Skeletal muscle tissue (tissue), 4 donors: ENCODE data around the gene IMMP2L. TPM values are rescaled to one million over a fixed set of nuclear protein-coding genes. Genes with fewer than 3 reads are reported as not detected.

Experiments used
- H3K27ac ChIP-seq: one replicate; pipeline ENCODE4 v1.7.0; 2013; ENCODE audit warnings: mild to moderate bottlenecking, low read depth, low read length, inconsistent platforms
- H3K27me3 ChIP-seq, 3 donors: one replicate each; pipeline ENCODE4 v1.7.0; 2013; ENCODE audit warnings: low read length in 3 of 3; ENCODE audit not compliant: control insufficient read depth in 3 of 3, insufficient read depth in 3 of 3
- H3K36me3 ChIP-seq, 3 donors: one replicate each; pipeline ENCODE4 v1.7.0; 2013; ENCODE audit warnings: low read length in 3 of 3; ENCODE audit not compliant: control insufficient read depth in 3 of 3, insufficient read depth in 3 of 3
- H3K4me1 ChIP-seq, 3 donors: one replicate each; pipeline ENCODE4 v1.7.0; 2013; ENCODE audit warnings: low read length in 3 of 3, mild to moderate bottlenecking in 3 of 3; ENCODE audit not compliant: control insufficient read depth in 3 of 3, insufficient read depth in 3 of 3
- H3K4me3 ChIP-seq, 3 donors: one replicate each; pipeline ENCODE4 v1.7.0; 2013; ENCODE audit warnings: low read length in 3 of 3
- H3K9ac ChIP-seq, 3 donors: one replicate each; pipeline ENCODE4 v1.7.0; 2013; ENCODE audit warnings: low read length in 3 of 3, mild to moderate bottlenecking in 3 of 3, moderate library complexity in 2 of 3, low read depth in 1 of 3
- H3K9me3 ChIP-seq, 3 donors: one replicate each; pipeline ENCODE4 v1.7.0; 2013; ENCODE audit warnings: low read length in 3 of 3; ENCODE audit not compliant: control insufficient read depth in 3 of 3
- total RNA-seq: library from RNA; depleted of rRNA; stranded (reverse); fragments of >200 nt; gene quantifications from one replicate; pipeline ENCODE4 v1.2.3, GENCODE V29; 2014
- donor health status: Osteomylitis.

IMMP2L gene
- total RNA-seq, 1 donor from 2014 or later: 15.7 TPM

DNA sequence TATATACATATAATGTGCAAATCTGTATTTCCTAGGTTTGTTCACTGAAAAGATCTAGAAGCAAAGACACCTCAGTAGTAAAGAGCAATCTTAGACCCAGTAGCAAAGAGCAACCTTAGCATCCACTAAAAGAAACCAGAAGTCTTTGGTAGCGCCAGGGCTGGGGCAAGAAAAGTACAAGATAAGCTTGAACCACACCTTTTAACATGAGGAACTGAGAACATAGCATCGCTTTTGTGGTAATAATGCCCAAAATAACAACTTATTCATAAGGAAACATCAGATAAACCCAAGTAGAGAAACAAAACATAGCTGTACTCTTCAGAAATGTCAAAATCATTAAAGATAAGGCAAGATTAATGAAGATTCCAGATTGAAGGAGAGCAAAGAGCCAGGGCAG lies 173.4 kb downstream of the IMMP2L start:
- Histone ChIP-seq H3K27me3 (no peaks in the 10 kb centered on the region), H3K4me3 (no peak overlapping the region), H3K9ac (no peak overlapping the region), H3K36me3 (no peaks in the 10 kb centered on the region), H3K4me1 (peaks cover 0 to 6% (median 0%) of the 10 kb centered on the region in 3 donors), H3K27ac (no peak overlapping the region), H3K9me3 (no peaks in the 10 kb centered on the region)

DNA sequence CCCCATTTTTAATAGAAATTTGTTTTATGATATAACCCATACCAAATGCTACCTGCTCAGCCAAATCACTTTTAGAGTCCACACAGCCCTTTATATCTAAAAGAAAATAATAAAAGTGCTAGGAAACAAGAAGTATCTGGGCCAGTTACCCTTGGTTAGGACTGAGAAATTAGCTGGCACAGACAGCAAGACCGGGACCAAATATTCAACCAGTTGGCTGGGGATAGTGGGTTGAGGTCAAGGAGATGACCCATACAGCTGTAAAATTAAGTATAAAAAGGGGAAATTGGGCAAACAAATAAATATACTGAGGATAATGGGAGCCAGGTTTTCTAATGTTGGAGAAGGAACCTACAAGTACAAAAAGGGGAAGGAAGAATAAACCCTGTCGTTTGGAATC lies 174.3 kb downstream of the IMMP2L start:
- H3K4me1 ChIP-seq: peaks cover 0 to 5% (median 0%) of the 10 kb centered on the region in 3 donors
- H3K27me3 ChIP-seq: no peaks in the 10 kb centered on the region
- no peaks in the 10 kb centered on the region for H3K9me3 ChIP-seq
- no peak overlapping the region for H3K4me3 ChIP-seq
- no peak overlapping the region for H3K27ac ChIP-seq
- no peaks in the 10 kb centered on the region for H3K36me3 ChIP-seq
- no peak overlapping the region for H3K9ac ChIP-seq

DNA sequence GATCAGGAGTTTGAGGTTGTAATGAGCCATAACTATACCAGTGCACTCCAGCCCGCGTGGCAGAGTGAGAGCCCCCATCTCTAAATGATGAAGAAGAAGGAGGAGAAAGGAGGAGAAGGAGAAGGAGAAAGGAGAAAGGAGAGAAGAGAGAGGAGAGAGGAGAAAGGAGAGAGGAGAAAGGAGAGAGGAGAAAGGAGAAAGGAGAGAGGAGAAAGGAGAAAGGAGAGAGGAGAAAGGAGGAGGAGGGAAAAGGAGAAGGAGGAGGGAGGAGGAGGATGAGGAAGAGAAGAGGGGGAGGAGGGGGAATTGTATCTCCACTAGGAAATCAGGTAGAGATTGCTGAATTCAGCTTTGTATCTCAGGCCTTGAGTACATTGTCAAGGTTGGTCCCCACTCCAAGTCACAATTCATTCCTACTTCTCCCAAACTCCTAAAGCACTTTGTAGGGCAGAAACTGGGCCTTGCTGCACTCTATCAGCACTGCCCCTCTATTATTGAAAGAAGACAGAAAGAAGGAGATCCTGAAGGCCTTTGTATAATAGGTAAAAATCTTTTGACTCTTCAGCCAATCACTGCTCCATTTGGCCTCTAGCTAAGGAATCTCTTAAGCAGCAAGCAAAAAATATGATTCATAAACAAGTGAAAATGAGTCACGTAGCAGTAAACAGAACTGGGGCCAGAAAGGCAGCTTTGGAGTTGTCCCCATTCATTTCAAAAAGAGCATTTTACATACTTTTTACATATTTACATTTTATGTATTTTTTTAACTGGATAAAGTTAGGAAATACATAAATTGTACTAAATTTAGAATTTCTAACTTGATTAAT lies 178.0 kb downstream of the IMMP2L start:
- H3K9me3 ChIP-seq: no peaks in the 10 kb centered on the region
- H3K36me3 ChIP-seq: no peaks in the 10 kb centered on the region
- no peak overlapping the region for H3K27ac ChIP-seq

DNA sequence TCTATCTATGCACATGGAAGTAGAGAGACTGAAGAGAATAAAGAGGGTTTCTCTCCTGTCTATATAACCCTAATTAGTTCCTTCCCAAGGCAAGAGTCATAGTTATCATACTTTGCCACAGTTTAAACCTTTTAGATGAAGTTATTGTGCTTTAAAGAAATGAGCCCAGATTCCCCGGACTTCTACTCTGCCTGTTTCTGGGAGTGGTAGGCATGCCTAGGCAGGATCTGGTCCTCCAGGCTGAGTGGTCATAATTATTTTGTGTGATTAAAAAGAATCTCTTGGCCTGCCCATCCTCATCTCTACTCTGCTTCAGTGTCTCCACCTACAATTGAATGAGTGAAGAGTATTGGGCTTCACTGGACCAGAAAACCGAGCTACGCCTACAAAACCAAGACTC lies 179.2 kb downstream of the IMMP2L start:
- no peaks in the 10 kb centered on the region for H3K27me3 ChIP-seq
- no peaks in the 10 kb centered on the region for H3K36me3 ChIP-seq
- H3K9ac ChIP-seq: no peak overlapping the region
- no peaks in the 10 kb centered on the region for H3K9me3 ChIP-seq
- H3K4me3 ChIP-seq: no peak overlapping the region
- no peaks in the 10 kb centered on the region for H3K4me1 ChIP-seq
- no peak overlapping the region for H3K27ac ChIP-seq

More for the DNA sequence above, 178.0 kb downstream of the IMMP2L start:
- no peaks in the 10 kb centered on the region for H3K27me3 ChIP-seq
- no peaks in the 10 kb centered on the region for H3K4me1 ChIP-seq
- H3K4me3 ChIP-seq: no peak overlapping the region
- H3K9ac ChIP-seq: no peak overlapping the region

DNA sequence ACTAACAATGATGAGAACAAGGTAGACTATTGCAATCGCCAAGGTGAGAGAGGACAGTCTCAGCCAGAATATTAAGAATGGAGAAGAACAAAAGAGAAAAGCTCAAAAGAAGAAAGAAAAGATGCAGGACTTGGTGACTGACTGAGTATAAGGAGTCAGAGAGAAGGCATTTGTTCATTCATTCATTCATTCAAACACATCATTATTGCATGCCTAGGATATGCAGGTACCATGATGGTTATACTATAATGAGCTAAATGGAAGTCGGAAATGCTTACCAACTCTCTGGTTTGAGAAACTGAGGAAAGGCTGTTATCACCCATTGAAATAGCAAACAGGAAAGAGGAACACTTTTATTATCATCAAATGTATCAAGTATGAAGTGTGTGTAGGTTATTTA lies 180.7 kb downstream of the IMMP2L start:
- Histone ChIP-seq H3K36me3 (no peaks in the 10 kb centered on the region), H3K9ac (no peak overlapping the region), H3K4me1 (no peaks in the 10 kb centered on the region), H3K4me3 (no peak overlapping the region), H3K27ac (no peak overlapping the region), H3K9me3 (no peaks in the 10 kb centered on the region), H3K27me3 (no peaks in the 10 kb centered on the region)

DNA sequence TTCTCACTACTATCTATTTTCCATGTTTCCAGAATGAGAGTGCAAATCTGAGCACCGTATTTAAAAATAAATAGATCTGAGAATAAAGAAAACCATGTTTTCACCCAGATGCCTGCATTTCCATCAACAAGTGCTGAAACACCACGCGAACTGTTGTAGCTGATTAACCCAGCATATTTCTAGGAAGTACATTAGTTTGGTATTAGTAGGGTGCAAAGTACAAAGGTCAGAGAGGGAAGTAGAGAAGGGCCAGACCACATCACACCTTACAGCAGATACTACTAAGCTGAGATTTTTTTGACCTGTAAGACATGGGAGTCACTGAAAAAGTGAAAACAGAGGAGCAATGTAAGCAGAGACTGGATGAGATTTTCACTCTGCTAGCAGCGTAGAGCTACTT lies 181.3 kb downstream of the IMMP2L start:
- no peak overlapping the region for H3K9ac ChIP-seq
- H3K9me3 ChIP-seq: no peaks in the 10 kb centered on the region
- H3K27me3 ChIP-seq: no peaks in the 10 kb centered on the region
- H3K4me3 ChIP-seq: no peak overlapping the region
- no peaks in the 10 kb centered on the region for H3K36me3 ChIP-seq
- no peak overlapping the region for H3K27ac ChIP-seq
- no peaks in the 10 kb centered on the region for H3K4me1 ChIP-seq

DNA sequence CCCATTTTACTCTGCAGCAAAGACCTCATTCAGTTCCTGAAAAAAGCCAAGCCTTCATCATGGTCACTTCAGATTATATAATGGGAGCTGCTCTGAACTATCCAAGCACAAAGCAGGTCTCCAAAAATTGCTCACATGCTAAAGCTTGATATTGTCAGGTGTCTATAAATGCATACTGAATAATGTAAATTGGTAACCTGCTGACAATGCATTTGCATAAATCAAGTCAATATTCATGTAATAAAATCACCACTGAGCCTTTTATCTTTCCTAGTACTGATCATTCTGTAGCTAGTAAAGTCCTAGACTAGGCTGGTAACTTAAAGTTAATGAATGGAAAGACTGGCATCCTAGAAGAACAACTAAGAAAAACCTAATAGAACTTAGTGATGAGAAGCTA lies 188.3 kb downstream of the IMMP2L start:
- Histone ChIP-seq H3K9me3 (no peaks in the 10 kb centered on the region), H3K27ac (no peak overlapping the region), H3K27me3 (no peaks in the 10 kb centered on the region), H3K36me3 (no peaks in the 10 kb centered on the region), H3K4me1 (no peaks in the 10 kb centered on the region), H3K9ac (no peak overlapping the region), H3K4me3 (no peak overlapping the region)

DNA sequence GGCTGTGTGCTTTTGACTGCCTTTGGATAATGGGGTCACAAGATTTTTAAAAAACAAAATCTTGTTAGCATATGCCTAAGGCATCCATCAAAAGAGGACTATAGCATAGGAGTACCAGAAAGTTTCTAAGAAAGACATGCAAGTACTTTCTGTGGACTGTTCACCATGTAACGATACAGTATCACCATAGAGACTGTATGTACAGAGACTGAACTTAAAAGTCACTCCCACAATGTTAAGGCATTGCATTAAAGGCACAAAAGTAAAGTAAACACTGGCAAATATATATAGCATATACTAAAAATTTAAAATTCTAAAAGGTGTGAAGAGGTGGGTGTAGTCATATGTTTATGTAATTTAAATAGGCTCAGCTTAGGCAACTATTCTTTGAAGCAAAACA lies 190.9 kb downstream of the IMMP2L start:
- Histone ChIP-seq H3K27ac (no peak overlapping the region), H3K27me3 (no peaks in the 10 kb centered on the region), H3K9ac (no peak overlapping the region), H3K9me3 (no peaks in the 10 kb centered on the region), H3K36me3 (no peaks in the 10 kb centered on the region), H3K4me1 (no peaks in the 10 kb centered on the region), H3K4me3 (no peak overlapping the region)

DNA sequence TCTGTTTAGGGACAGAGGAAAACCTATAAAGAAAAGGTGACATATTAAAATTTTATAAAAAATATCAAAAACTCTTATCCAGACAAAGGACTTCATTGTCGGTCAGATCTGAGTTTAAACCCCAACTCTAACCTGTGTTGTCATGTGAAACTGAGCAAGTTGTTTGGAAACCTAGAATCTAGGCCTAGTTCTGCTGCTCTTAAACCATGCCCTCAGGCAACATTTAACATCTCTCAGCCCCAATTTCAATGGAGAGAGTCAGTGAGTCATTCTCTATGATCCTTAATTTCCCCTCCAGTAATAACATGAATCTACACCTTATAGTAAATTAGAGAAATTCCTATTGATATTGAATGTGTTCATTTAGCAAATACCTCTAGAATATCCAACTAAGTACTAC lies 192.3 kb downstream of the IMMP2L start:
- Histone ChIP-seq H3K9me3 (no peaks in the 10 kb centered on the region), H3K4me1 (no peaks in the 10 kb centered on the region), H3K4me3 (no peak overlapping the region), H3K9ac (no peak overlapping the region), H3K27ac (no peak overlapping the region), H3K36me3 (no peaks in the 10 kb centered on the region), H3K27me3 (no peaks in the 10 kb centered on the region)

DNA sequence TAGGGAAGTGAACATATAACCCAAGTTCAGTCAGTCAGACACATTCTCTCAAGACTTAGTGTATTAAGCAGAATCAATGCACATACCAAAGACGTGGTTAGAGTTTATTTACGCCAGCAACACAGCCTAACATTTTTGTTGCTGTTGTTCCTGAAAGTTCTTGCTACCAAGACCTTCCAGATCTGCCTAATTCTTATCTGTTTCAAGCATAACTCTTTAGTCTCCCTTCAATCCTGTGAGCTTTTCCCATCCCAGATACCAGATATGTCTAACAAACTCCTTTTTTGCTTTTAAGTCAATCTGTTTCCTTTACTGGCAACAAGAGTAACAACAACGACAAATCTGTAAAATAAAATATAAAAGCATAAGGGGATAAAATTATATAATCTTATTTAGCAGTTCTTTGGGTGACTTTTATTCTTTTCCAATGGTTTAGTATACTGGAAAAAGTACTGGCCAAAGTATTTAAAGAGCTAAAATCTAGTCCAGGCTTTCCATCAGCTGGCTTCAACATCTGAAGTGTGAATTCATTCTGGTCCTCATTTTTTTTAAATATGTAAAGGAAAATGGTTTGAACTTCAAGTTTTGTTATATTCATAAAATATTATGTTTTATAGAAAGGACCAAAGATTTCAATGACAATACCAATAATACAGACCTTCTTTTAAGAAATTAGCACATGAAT lies 193.8 kb downstream of the IMMP2L start:
- Histone ChIP-seq H3K4me3 (no peak overlapping the region), H3K36me3 (no peaks in the 10 kb centered on the region), H3K27me3 (no peaks in the 10 kb centered on the region), H3K4me1 (no peaks in the 10 kb centered on the region), H3K9ac (no peak overlapping the region), H3K27ac (no peak overlapping the region), H3K9me3 (no peaks in the 10 kb centered on the region)
